ENCODE data around the gene SVEP1.
A peak's percentile ranks its signal among the peaks of the same experiment; 100 is the strongest.
"Not testable (repeated sequence)": the region's sequence is repeated elsewhere in the genome, so short reads cannot be mapped to it uniquely, and the experiment has no call there.

The SVEP1 gene

GRCh38 chr9:110575945-110576344, 3.6 kb downstream of the SVEP1 start:
- FAIRE-seq = no peak

GRCh38 chr9:110575169-110575568, 4.4 kb downstream of the SVEP1 start:
- FAIRE-seq = no peak

GRCh38 chr9:110573305-110573704, 6.2 kb downstream of the SVEP1 start:
- FAIRE-seq = no peak

GRCh38 chr9:110571801-110572483, 7.6 kb downstream of the SVEP1 start:
- no peak for FAIRE-seq

- FAIRE-seq = no peak
These were observed 13.4 kb downstream of the SVEP1 start for GRCh38 chr9:110566156-110566555.

GRCh38 chr9:110561826-110562225, 17.7 kb downstream of the SVEP1 start:
- no peak for FAIRE-seq

GRCh38 chr9:110559869-110560268, 19.7 kb downstream of the SVEP1 start:
- no peak for FAIRE-seq

DNA sequence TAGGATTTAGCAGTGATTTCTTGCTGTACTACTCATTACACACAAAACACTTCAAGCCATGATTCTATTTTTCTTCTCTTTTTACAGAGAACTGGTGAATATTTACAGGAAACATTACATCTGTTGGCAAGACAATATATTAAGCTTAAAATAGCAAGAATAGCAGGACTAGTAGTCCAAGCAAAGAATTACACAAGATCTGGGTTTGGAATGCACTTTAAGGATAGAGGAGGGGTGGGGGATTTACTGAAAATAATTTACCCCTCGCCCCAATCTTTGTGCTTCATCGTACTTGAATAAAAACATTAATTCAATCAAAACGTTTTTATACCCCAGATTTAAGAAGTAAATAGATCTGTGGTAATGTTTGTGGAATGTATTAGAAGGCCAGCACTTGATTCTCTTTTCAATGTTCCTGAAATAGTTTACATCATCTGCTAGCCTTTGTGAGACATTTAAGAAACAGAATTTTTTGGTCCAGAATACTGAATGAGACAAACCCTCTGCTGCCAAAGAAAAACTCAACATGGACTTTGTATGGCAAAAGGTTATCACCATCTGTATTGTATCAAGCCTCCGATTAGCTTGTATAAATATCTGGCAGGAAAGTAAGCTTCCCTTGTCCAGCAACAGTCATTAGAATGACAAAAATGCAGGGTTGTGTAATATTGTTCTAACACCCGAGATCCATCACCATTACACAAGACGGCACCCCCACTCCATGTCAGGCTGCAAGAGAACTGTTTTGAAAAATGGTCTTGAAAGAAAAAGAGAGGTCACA, 23.8 kb downstream of the SVEP1 start:
- no peak for FAIRE-seq

GRCh38 chr9:110546411-110546871, 33.1 kb downstream of the SVEP1 start:
- no peak for FAIRE-seq

GRCh38 chr9:110545705-110546104, 33.8 kb downstream of the SVEP1 start:
- no peak for FAIRE-seq

- no peak for FAIRE-seq
These were observed 35.9 kb downstream of the SVEP1 start for GRCh38 chr9:110543631-110544051.

- FAIRE-seq = no peak
These were observed 37.6 kb downstream of the SVEP1 start for GRCh38 chr9:110541950-110542349.

DNA sequence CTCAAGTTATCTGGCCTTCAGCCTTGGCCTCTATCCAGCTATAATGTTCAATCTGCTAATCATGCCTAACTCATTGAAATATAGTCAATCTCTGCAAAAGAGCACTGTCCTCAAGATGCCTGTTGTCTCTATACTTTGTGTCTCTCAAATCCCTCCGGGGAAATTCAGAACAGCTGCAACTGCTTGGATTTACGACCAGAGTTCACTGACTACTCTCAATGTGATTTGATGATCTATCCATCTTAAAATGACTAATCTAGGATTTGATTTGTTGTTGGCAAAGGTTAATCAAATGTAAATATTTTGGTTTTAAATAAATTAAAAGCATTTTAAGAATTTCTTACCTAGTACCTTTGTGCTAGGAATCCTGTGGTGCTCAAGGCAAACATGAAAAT, 40.9 kb downstream of the SVEP1 start:
- no peak for FAIRE-seq

- no peak for FAIRE-seq
These were observed 41.5 kb downstream of the SVEP1 start for GRCh38 chr9:110537841-110538646.

GRCh38 chr9:110536822-110537221, 42.7 kb downstream of the SVEP1 start:
- FAIRE-seq = no peak

DNA sequence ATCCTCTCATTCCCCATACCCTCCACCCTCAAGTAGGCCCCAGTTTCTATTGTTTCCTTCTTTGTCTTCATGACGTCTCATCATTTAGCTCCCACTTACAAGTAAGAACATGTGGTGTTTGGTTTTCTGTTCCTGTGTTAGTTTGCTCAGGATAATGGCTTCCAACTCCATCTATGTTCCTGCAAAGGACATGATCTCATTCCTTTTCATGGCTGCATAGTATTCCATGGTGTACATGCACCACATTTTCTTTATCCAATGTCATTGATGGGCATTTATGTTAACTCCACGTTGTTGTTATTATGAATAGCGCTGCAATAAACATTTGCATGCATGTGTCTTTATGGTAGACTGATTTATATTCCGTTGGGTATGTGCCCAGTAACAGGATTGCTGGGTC, 45.4 kb downstream of the SVEP1 start:
- not testable (repeated sequence) for FAIRE-seq

DNA sequence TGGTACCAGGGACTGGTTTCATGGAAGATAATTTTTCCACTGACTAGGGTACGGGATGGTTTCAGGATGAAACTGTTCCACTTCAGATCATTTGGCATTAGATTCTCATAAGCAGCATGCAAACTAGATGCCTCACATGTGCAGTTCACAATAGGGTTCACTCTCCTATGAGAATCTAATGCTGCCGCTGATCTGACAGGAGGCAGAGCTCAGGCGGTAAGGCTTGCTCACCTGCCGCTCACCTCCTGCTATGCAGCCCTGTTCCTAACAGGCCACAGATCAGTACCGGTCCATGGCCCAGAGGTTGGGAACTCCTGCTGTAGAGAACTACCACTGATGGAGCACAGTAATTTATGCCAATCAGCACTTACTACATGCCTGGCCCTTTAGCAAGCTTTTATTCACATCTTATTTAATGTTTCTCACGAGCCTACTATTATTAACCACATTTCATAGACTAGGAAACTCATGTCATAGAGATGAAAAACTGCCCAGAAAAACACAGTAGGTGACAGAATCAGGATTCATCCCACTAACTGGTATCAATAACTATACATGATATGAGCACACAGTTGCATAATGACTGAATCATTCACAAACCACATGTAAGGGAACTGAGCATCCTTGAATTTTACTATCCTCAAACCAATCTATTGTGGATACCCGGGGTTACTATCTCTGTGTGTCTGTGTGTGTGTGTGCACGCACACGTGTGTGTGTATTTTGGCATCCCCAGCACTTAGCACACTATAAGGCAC, 46.5 kb downstream of the SVEP1 start:
- no peak for FAIRE-seq

- no peak for FAIRE-seq
These were observed 47.8 kb downstream of the SVEP1 start for GRCh38 chr9:110531776-110532175.

DNA sequence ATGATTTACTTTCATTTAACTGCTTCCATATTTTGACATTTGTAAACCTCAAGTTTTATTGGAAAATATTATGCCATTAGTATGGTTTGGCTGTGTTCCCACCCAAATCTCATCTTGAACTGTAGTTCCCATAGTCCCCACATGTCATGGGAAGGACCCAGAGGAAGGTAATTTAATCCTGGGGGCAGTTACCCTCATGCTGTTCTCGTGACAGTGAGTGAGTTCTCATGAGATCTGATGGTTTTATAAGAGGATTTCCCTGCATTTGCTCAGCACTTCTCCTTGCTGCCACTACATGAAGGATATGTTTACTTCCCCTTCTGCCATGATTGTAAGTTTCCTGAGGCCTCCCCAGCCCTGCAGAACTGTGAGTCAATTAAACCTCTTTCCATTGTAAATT, 48.3 kb downstream of the SVEP1 start:
- FAIRE-seq = not testable (repeated sequence)

- FAIRE-seq = peak; percentile 31
These were observed 50.9 kb downstream of the SVEP1 start for GRCh38 chr9:110528645-110529044.

GRCh38 chr9:110526426-110526825, 53.1 kb downstream of the SVEP1 start:
- no peak for FAIRE-seq

DNA sequence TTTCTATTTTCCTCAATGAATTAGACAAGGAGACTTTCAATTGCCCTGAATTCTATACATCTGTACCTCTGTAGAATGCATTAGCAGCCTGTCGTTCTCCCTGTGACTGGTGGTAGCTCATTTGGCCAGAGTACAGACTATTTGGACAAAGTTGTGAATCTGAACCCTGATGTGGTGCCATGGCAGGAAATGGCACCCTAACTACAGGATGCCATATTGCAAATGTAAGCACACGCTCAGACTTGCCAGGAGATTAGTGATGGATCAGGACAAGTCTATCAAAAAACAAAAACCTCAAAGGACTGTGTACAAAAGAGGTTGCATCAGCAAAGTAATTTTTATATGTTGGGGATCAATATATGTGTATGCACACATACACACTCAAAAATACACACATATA, 58.3 kb downstream of the SVEP1 start:
- no peak for FAIRE-seq

All from colon (tissue), 2 donors.